Epithelial cell of proximal tubule (primary cell): Measurements from ENCODE around the gene NDST4. TPM values are rescaled to one million over a fixed set of nuclear protein-coding genes. Genes with fewer than 3 reads are reported as not detected.

Source experiments
- DNase-seq: peaks from one replicate; pipeline ENCODE4 v3.0.0-alpha.2; 2011; ENCODE audit warnings: low read depth
- H3K4me3 ChIP-seq: 2 replicates; pipeline ENCODE4 v1.5.1; 2011; ENCODE audit warnings: low read depth, mild to moderate bottlenecking, low read length
- total RNA-seq: library from RNA; depleted of rRNA; stranded (reverse); fragments of >200 nt; gene quantifications from 2 replicates; pipeline ENCODE4 v1.2.3, GENCODE V29; 2015
- TF ChIP-seq, protein P1 (sequence below): conservative IDR thresholded peaks from 2 replicates; pipeline ENCODE4 v1.5.1; 2012; ENCODE audit warnings: low read depth, mild to moderate bottlenecking, low read length

Gene NDST4
- total RNA-seq, 1 donor from 2014 or later, result not detected

DNA sequence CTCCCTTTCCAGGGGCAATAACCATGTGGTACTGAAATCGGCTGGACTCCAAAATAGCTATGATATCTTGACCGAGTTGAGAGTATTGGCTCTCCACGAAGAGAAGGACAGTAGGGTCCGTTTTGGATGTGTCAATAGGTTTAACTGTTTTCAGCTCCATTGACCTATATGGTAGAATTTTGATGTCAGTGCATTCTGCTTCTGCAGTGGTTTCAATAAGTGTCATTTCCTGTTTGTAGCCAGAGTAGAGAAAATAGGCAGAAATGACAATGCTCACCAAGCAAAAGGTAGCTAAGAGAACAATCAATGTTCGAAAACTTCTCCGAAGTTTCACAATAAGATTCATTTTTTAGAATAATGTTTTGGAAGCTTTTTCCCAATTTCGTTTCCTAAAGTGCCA is 36.7 kb downstream of the NDST4 start:
- DNase-seq, result no peak
- H3K4me3 ChIP-seq, result no peak overlapping the region
- TF ChIP-seq, protein P1, sequence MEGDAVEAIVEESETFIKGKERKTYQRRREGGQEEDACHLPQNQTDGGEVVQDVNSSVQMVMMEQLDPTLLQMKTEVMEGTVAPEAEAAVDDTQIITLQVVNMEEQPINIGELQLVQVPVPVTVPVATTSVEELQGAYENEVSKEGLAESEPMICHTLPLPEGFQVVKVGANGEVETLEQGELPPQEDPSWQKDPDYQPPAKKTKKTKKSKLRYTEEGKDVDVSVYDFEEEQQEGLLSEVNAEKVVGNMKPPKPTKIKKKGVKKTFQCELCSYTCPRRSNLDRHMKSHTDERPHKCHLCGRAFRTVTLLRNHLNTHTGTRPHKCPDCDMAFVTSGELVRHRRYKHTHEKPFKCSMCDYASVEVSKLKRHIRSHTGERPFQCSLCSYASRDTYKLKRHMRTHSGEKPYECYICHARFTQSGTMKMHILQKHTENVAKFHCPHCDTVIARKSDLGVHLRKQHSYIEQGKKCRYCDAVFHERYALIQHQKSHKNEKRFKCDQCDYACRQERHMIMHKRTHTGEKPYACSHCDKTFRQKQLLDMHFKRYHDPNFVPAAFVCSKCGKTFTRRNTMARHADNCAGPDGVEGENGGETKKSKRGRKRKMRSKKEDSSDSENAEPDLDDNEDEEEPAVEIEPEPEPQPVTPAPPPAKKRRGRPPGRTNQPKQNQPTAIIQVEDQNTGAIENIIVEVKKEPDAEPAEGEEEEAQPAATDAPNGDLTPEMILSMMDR, result no peak

GRCh38 chr4:115058533-115058932 is 54.9 kb downstream of the NDST4 start:
- no peak for DNase-seq
- no peak overlapping the region for H3K4me3 ChIP-seq
- TF ChIP-seq, protein P1, result no peak

GRCh38 chr4:115054836-115055235 is 58.6 kb downstream of the NDST4 start:
- DNase-seq, result no peak
- no peak overlapping the region for H3K4me3 ChIP-seq
- TF ChIP-seq, protein P1, result peak; percentile 36

GRCh38 chr4:115053313-115053712 is 60.1 kb downstream of the NDST4 start:
- H3K4me3 ChIP-seq, result no peak overlapping the region
- TF ChIP-seq, protein P1, result no peak
- DNase-seq, result no peak

DNA sequence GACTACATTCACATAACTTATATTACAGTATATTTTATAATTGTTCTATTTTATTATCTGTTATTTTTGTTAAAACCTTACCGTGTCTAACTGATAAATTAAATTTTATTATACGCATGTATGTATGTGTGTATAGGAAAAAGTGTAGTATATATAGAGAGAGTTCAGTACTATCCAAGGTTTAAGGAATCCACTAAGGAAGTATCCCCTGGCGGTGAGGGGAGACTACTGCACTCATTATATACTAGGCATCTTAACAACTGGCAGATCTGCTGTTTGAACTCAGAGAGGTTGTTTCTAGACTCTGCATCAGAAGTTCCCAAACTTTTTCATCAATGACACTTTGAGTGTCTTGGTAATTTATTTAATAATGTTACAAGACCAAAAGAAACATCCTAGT is 70.9 kb downstream of the NDST4 start:
- no peak overlapping the region for H3K4me3 ChIP-seq
- DNase-seq, result no peak
- TF ChIP-seq, protein P1, result peak; percentile 46

GRCh38 chr4:115030281-115030680 is 83.1 kb downstream of the NDST4 start:
- H3K4me3 ChIP-seq, result no peak overlapping the region
- DNase-seq, result no peak
- TF ChIP-seq, protein P1, result no peak

GRCh38 chr4:115028682-115029410 is 84.6 kb downstream of the NDST4 start:
- H3K4me3 ChIP-seq, result no peak overlapping the region
- no peak for DNase-seq
- TF ChIP-seq, protein P1, result no peak
